Stromal cell of bone marrow (primary cell): ENCODE data around the gene WNT1.

Experiments
- DNase-seq: peaks from one replicate; pipeline ENCODE4 v3.0.0-alpha.2; 2012; ENCODE audit warnings: low read depth

Gene WNT1

GRCh38 chr12:48980953-48981756 lies 3.0 kb downstream of the WNT1 start:
- DNase-seq = no peak

- no peak for DNase-seq
These were observed 3.6 kb downstream of the WNT1 start for GRCh38 chr12:48981757-48982157.

GRCh38 chr12:48982397-48983080 lies 4.4 kb downstream of the WNT1 start:
- no peak for DNase-seq

- no peak for DNase-seq
These were observed 7.4 kb downstream of the WNT1 start for GRCh38 chr12:48985475-48985897.

- DNase-seq = no peak
These were observed 7.8 kb downstream of the WNT1 start for GRCh38 chr12:48985901-48986300.

- no peak for DNase-seq
These were observed 8.7 kb downstream of the WNT1 start for GRCh38 chr12:48986720-48987291.

GRCh38 chr12:48988030-48988649 lies 10.0 kb downstream of the WNT1 start:
- DNase-seq = no peak

- no peak for DNase-seq
These were observed 12.4 kb downstream of the WNT1 start for GRCh38 chr12:48990552-48990951.

GRCh38 chr12:48991247-48992050 lies 13.3 kb downstream of the WNT1 start:
- DNase-seq = no peak

GRCh38 chr12:48993787-48994186 lies 15.7 kb downstream of the WNT1 start:
- no peak for DNase-seq

GRCh38 chr12:48994224-48995085 lies 16.3 kb downstream of the WNT1 start:
- DNase-seq = no peak

GRCh38 chr12:48995086-48995879 lies 17.2 kb downstream of the WNT1 start:
- no peak for DNase-seq

- no peak for DNase-seq
These were observed 18.9 kb downstream of the WNT1 start for GRCh38 chr12:48996794-48997718.

GRCh38 chr12:48997719-48998496 lies 19.8 kb downstream of the WNT1 start:
- no peak for DNase-seq

GRCh38 chr12:48998497-48999353 lies 20.6 kb downstream of the WNT1 start:
- DNase-seq = no peak

GRCh38 chr12:48999371-49000131 lies 21.4 kb downstream of the WNT1 start, which contains the start of gene DDN:
Gene DDN, minus strand, starts transcription at chr12:48999375. Its CDS starts 88 bp downstream, at chr12:48999287.
- no peak for DNase-seq
